ENCODE results near the gene GDE1.

Gene GDE1

GRCh38 chr16:19485611-19486010, 36.3 kb downstream of the GDE1 start:
- DNase-seq: no peak

GRCh38 chr16:19484096-19484495, 37.8 kb downstream of the GDE1 start:
- DNase-seq: no peak

- no peak for DNase-seq
These were observed 39.6 kb downstream of the GDE1 start for GRCh38 chr16:19482291-19482690.

- no peak for DNase-seq
These were observed 40.1 kb downstream of the GDE1 start for GRCh38 chr16:19481769-19482168.

- peak; percentile 73 for DNase-seq
These were observed 40.6 kb downstream of the GDE1 start for GRCh38 chr16:19481296-19481695.

GRCh38 chr16:19479302-19479721, 42.6 kb downstream of the GDE1 start:
- no peak for DNase-seq

GRCh38 chr16:19478505-19478904, 43.4 kb downstream of the GDE1 start:
- DNase-seq: no peak

- DNase-seq: no peak
These were observed 47.3 kb downstream of the GDE1 start for GRCh38 chr16:19474617-19475016.

- no peak for DNase-seq
These were observed 49.4 kb downstream of the GDE1 start for GRCh38 chr16:19472482-19472881.

- no peak for DNase-seq
These were observed 53.6 kb downstream of the GDE1 start for GRCh38 chr16:19468300-19468699.

- DNase-seq: no peak
These were observed 58.2 kb downstream of the GDE1 start for GRCh38 chr16:19463468-19464315.

GRCh38 chr16:19460397-19460796, 61.5 kb downstream of the GDE1 start:
- DNase-seq: no peak

GRCh38 chr16:19458722-19459379, 63.0 kb downstream of the GDE1 start:
- no peak for DNase-seq

All from hematopoietic multipotent progenitor cell treated with erythropoietin and hydrocortisone succinate and interleukin-3 and kit ligand, for 4 days (in vitro differentiated cells).